ENCODE measurements around the gene BRAT1.

- no peak for TF ChIP-seq CTCF (IDR thresholded peaks at IDR 0.05; ENCODE audit: low read length)
- TF ChIP-seq EZH2 (IDR thresholded peaks at IDR 0.05; ENCODE audit: borderline replicate concordance, low read length), result no peak
These were observed 63.3 kb downstream of the BRAT1 start for GRCh38 chr7:2492038-2492437.
